Body of pancreas (tissue), 4 donors: ENCODE results near the gene QRICH1. TPM values are rescaled to one million over a fixed set of nuclear protein-coding genes. Genes with fewer than 3 reads are reported as not detected.

Experiments used
- ATAC-seq: fragments of 150-250 bp; one replicate; pipeline ENCODE4 v1.9.1; 2016
- DNase-seq, 4 donors: peaks; one replicate each; pipeline ENCODE4 v3.0.0-alpha.2; 2019
- H3K27ac ChIP-seq, 4 donors: fragments of 200-600 bp; sonication (generic); 1 replicate in 3 of 4; 2 replicates in 1 of 4; pipeline versions ENCODE4 v1.5.1 to v1.6.1; 2016 to 2019; ENCODE audit warnings: mild to moderate bottlenecking in 1 of 4, mixed read lengths in 1 of 4, moderate library complexity in 1 of 4
- H3K27me3 ChIP-seq, 2 donors: fragments of 200-600 bp; sonication (generic); one replicate each; pipeline ENCODE4 v1.6.0; 2016; ENCODE audit warnings: mild to moderate bottlenecking in 1 of 2
- H3K36me3 ChIP-seq, 2 donors: fragments of 200-600 bp; sonication (generic); replicated peaks in 1 of 2; 2 replicates each; pipeline ENCODE4 v1.5.1; 2016; ENCODE audit warnings: low read depth in 2 of 2; ENCODE audit not compliant: insufficient read depth in 1 of 2
- H3K4me1 ChIP-seq: fragments of 200-600 bp; sonication (generic); one replicate; pipeline ENCODE4 v1.6.0; 2016
- H3K4me3 ChIP-seq, 2 donors: fragments of 200-600 bp; sonication (generic); 1 replicate in 1 of 2; 2 replicates in 1 of 2; pipeline ENCODE4 v1.5.1; 2016 to 2019
- H3K9me3 ChIP-seq, 3 donors: fragments of 200-600 bp; sonication (generic); 1 replicate in 2 of 3; 2 replicates in 1 of 3; pipeline ENCODE4 v1.5.1; 2016
- CTCF ChIP-seq, 7 experiments: fragments of 450-650 bp in 4 of 7; fragments of 200-600 bp in 3 of 7; sonication (generic) in 3 of 7; IDR thresholded peaks; one replicate each; pipeline ENCODE4 v1.5.1; 2016 to 2019; ENCODE audit warnings: antibody characterized with exemption in 7 of 7
- POLR2A ChIP-seq, 3 donors: fragments of 450-650 bp; IDR thresholded peaks; one replicate each; pipeline ENCODE4 v1.6.1; 2016; ENCODE audit warnings: antibody characterized with exemption in 3 of 3, mild to moderate bottlenecking in 2 of 3
- WGBS, 2 donors: methylation state at CpG; one replicate each; pipeline ENCODE4 v1.1.5; 2017; 5-methylcytosine and 5-hydroxymethylcytosine counted together
- intact Hi-C: fragments of 100-400 bp; cut with DNase I; formaldehyde crosslinking; loops from one replicate; pipeline ENCODE4 v1.15.1; 2023
- total RNA-seq, 2 donors: library from RNA; depleted of rRNA; stranded (reverse); fragments of >200 nt; gene quantifications; one replicate each; pipeline ENCODE4 v1.1.0, GENCODE V29; 2016

The QRICH1 gene
- total RNA-seq, 2 donors from 2014 or later: 63.6 to 67.9 TPM

DNA sequence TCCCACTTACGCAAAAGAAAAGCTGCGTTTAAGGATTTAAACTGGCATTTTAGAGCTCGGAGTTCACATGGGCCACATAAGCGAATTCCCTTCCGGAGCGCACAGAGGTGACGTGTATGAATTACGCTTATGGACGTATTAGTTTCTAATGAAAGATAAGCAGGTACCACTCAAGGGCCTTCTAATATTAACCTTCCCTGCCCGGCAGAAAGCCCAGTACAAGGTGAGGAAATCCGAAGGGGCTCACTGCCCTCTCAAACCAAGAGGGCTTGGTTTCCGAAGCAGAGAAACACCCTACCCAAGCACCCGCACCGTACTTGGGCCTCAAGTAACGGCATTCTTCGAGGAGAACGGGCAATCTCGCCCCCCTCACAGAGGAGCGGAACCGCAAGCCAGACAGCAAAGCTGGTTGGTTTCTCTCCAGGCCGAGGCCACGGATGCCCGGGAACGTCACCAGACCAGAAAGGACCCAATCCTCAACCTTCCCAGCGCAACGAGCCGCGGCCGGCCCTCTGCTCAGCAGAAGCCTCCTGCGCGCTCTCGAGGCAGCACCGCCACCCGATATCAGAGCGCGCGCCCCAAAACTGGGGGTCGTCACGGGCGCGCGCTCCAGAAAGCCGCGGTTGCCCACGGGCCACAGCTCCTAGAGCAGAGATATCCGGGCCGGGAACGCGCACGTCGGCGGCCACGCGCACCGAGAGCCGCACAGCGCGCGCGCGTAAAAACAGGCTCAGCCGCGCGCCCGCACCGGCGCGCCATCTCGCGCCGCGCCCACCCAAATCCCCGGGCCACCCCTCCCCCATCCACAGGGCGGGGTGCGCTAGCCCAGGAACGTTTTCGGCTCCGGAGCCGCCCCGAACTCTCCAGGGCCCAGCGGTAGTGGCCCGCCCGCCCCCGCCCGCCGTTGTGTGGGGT, 676 bp downstream of the QRICH1 start:
- DNase-seq (peak; percentile 56 to 82 (median 72)), ATAC-seq (peak; percentile 41)
- 0 to 3% methylated on average over 9 to 78 of the region's 86 CpGs for WGBS, 2 donors
- Histone ChIP-seq H3K4me1 (peaks cover 56% of the 10 kb centered on the region), H3K9me3 (no peaks in the 10 kb centered on the region), H3K27ac (peak overlapping the region; percentile 84 to 97 (median 91)), H3K4me3 (peak overlapping the region; percentile 87 to 93), H3K27me3 (no peaks in the 10 kb centered on the region), H3K36me3 (peaks cover 0 to 1% of the 10 kb centered on the region in 2 donors)
- intact Hi-C loops: no loop called here
- TF ChIP-seq CTCF (IDR thresholded peaks at IDR 0.05): no peak
- peak in 1 of 3 donors; percentile 9 for TF ChIP-seq POLR2A (IDR thresholded peaks at IDR 0.05)

- TF ChIP-seq CTCF (IDR thresholded peaks at IDR 0.05) (no peak), POLR2A (IDR thresholded peaks at IDR 0.05) (no peak)
- H3K4me1 ChIP-seq: no peaks in the 10 kb centered on the region
- ATAC-seq (no peak), DNase-seq (no peak)
- 87 to 98% methylated on average over 8 of the region's 8 CpGs for WGBS, 2 donors
- no peaks in the 10 kb centered on the region for H3K27me3 ChIP-seq
- intact Hi-C loops: no loop called here
- H3K4me3 ChIP-seq: no peak overlapping the region
- H3K36me3 ChIP-seq: peaks cover 4% of the 10 kb centered on the region in 2 donors
- H3K27ac ChIP-seq: no peak overlapping the region
- H3K9me3 ChIP-seq: no peaks in the 10 kb centered on the region
These were observed 12.4 kb downstream of the QRICH1 start for GRCh38 chr3:49081429-49081828.

GRCh38 chr3:49079270-49079669, 14.6 kb downstream of the QRICH1 start:
- intact Hi-C loops: no loop called here
- H3K27ac ChIP-seq: no peak overlapping the region
- H3K9me3 ChIP-seq: no peaks in the 10 kb centered on the region
- no peak for DNase-seq
- ATAC-seq: no peak
- no peak overlapping the region for H3K4me3 ChIP-seq
- H3K36me3 ChIP-seq: peaks cover 16 to 20% of the 10 kb centered on the region in 2 donors
- H3K4me1 ChIP-seq: no peaks in the 10 kb centered on the region
- no peak for TF ChIP-seq CTCF (IDR thresholded peaks at IDR 0.05)
- no peak for TF ChIP-seq POLR2A (IDR thresholded peaks at IDR 0.05)
- 90 to 93% methylated on average over 2 of the region's 2 CpGs for WGBS, 2 donors
- no peaks in the 10 kb centered on the region for H3K27me3 ChIP-seq

DNA sequence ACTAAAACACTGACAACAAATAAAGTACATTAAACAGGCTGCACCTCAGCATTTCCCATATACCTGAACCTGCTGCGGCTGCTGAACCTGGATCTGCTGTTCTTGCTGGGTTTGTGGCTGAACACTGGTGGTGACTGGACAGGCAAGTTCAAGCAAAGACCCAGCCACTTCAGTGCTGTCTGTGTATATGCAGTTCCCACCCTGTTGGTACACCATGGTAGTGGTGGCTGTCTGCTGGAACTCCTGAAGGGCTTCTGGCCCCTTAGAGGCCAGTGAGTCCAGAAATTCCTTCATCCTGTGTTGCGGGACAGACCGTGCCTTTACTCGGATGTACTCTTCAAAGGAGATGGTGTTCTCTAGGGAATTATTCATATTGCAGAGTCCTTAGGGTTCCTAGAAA, 17.2 kb downstream of the QRICH1 start:
- WGBS, 2 donors: 89 to 92% methylated on average over 2 to 4 of the region's 4 CpGs
- no peaks in the 10 kb centered on the region for H3K9me3 ChIP-seq
- no peak for ATAC-seq
- H3K27ac ChIP-seq: no peak overlapping the region
- no peaks in the 10 kb centered on the region for H3K27me3 ChIP-seq
- H3K4me1 ChIP-seq: no peaks in the 10 kb centered on the region
- no peak for DNase-seq
- TF ChIP-seq CTCF (IDR thresholded peaks at IDR 0.05) (no peak), POLR2A (IDR thresholded peaks at IDR 0.05) (no peak)
- intact Hi-C loops: no loop called here
- H3K36me3 ChIP-seq: peaks cover 17 to 44% of the 10 kb centered on the region in 2 donors
- no peak overlapping the region for H3K4me3 ChIP-seq
